ENCODE measurements around the gene LAMA5. TPM values are rescaled to one million over a fixed set of nuclear protein-coding genes. Genes with fewer than 3 reads are reported as not detected.

Gene LAMA5
- total and polyA plus RNA-seq, 9 donors: 4.7 to 115 (median 42.2) TPM

Small RNA genes within 50 kb of the gene (microRNA-seq; reads per million reads assigned to microRNA genes)
- 0 reads per million in 3 donors for gene MIR4758

Other genes with a start within 250 kb of the LAMA5 start
- 10 to 100 TPM; 21.5 to 62.2 (median 56.1) TPM for gene LSM14B, start 244.8 kb downstream of the LAMA5 start, total RNA-seq
- 10 to 100 TPM; 21.7 to 39.8 TPM for gene LSM14B, start 244.8 kb downstream of the LAMA5 start, polyA plus RNA-seq
- gene PSMA7, start 223.9 kb downstream of the LAMA5 start, total RNA-seq: 100 to 1,000 TPM; 163 to 214 (median 168) TPM
- gene PSMA7, start 223.9 kb downstream of the LAMA5 start, polyA plus RNA-seq: 100 to 1,000 TPM; 105 to 212 TPM
- gene SS18L1, start 223.5 kb downstream of the LAMA5 start, total RNA-seq: 10 to 100 TPM in 6 of 7 donors, 1 to 10 TPM in 1; 9.5 to 14.3 (median 12.4) TPM
- 1 to 10 TPM; 7.7 to 8.7 TPM for gene SS18L1, start 223.5 kb downstream of the LAMA5 start, polyA plus RNA-seq
- 10 to 100 TPM; 16.2 to 36.9 (median 33.3) TPM for gene MTG2, start 184.3 kb downstream of the LAMA5 start, total RNA-seq
- gene MTG2, start 184.3 kb downstream of the LAMA5 start, polyA plus RNA-seq: 10 to 100 TPM; 12.7 to 35.5 TPM
- not detected for gene HRH3, start 147.0 kb downstream of the LAMA5 start, total RNA-seq
- not detected for gene HRH3, start 147.0 kb downstream of the LAMA5 start, polyA plus RNA-seq
- 10 to 100 TPM; 17.9 to 42.2 (median 36.6) TPM for gene OSBPL2, start 128.8 kb downstream of the LAMA5 start, total RNA-seq
- gene OSBPL2, start 128.8 kb downstream of the LAMA5 start, polyA plus RNA-seq: 10 to 100 TPM; 14.2 to 30.1 TPM
- 100 to 1,000 TPM in 1 of 7 donors, 10 to 100 TPM in 6; 42.8 to 109 (median 56.3) TPM for gene ADRM1, start 64.3 kb downstream of the LAMA5 start, total RNA-seq
- gene ADRM1, start 64.3 kb downstream of the LAMA5 start, polyA plus RNA-seq: 10 to 100 TPM in 1 of 2 donors, 1 to 10 TPM in 1; 7.8 to 52.5 TPM
- gene RPS21, start 19.8 kb upstream of the LAMA5 start, total RNA-seq: 1,000 to 10,000 TPM; 2,424 to 8,739 (median 2,977) TPM
- gene RPS21, start 19.8 kb upstream of the LAMA5 start, polyA plus RNA-seq: 1,000 to 10,000 TPM; 1,038 to 9,967 TPM
- 1 to 10 TPM; 3.6 to 7.0 (median 4.9) TPM for gene CABLES2, start 40.0 kb upstream of the LAMA5 start, total RNA-seq
- gene CABLES2, start 40.0 kb upstream of the LAMA5 start, polyA plus RNA-seq: 1 to 10 TPM; 2.7 to 4.1 TPM
- under 1 TPM in 2 of 7 donors, not detected in 5; 0.32 to 0.46 TPM for gene RBBP8NL, start 60.2 kb upstream of the LAMA5 start, total RNA-seq
- not detected for gene RBBP8NL, start 60.2 kb upstream of the LAMA5 start, polyA plus RNA-seq
- 1 to 10 TPM in 2 of 7 donors, under 1 TPM in 3, not detected in 2; 0.13 to 5.5 (median 0.92) TPM for gene GATA5, start 108.7 kb upstream of the LAMA5 start, total RNA-seq
- gene GATA5, start 108.7 kb upstream of the LAMA5 start, polyA plus RNA-seq: 1 to 10 TPM in 1 of 2 donors, under 1 TPM in 1; 0.08 to 1.3 TPM

All from ovary (tissue), 9 donors.